OCI-LY7 (cell line): ENCODE measurements around the gene FLVCR2. TPM values are rescaled to one million over a fixed set of nuclear protein-coding genes. Genes with fewer than 3 reads are reported as not detected.

ENCODE experiments used
- BruUV-seq: library from RNA; stranded (reverse); fragments of 400-500 nt; replicated peaks from 2 replicates; lab custom pipeline; 2021; lab: Mats Ljungman, UMichigan
- CTCF ChIA-PET: fragments of 300-600 bp; sonication (Branson Sonifier 250); formaldehyde crosslinking; loops from one replicate; lab custom pipeline; 2022; ENCODE audit warnings: antibody characterized with exemption; ENCODE audit not compliant: unreplicated experiment; lab: Charles Lee
- POLR2A ChIA-PET: fragments of 300-600 bp; sonication (Branson Sonifier 250); formaldehyde crosslinking; loops from one replicate; lab custom pipeline; 2022; ENCODE audit warnings: antibody characterized with exemption; lab: Charles Lee
- DNase-seq: peaks from one replicate; pipeline ENCODE4 v3.0.0-alpha.2; 2015; ENCODE audit warnings: low spot score
- H2AFZ ChIP-seq: fragments of 200-600 bp; sonication (generic), shearing (Covaris generic); 2 replicates; pipeline ENCODE4 v1.6.1; 2014; ENCODE audit warnings: mild to moderate bottlenecking, antibody characterized with exemption, low read length, moderate library complexity
- H3K27ac ChIP-seq: fragments of 200-600 bp; sonication (generic); 2 replicates; pipeline ENCODE4 v1.5.1; 2014; ENCODE audit warnings: mixed run types, low read depth, mild to moderate bottlenecking, moderate library complexity, low read length, inconsistent platforms; ENCODE audit not compliant: poor library complexity, severe bottlenecking
- H3K36me3 ChIP-seq: fragments of 200-600 bp; sonication (generic); 2 replicates; pipeline ENCODE4 v1.6.1; 2014; ENCODE audit warnings: mild to moderate bottlenecking, antibody characterized with exemption, low read length, moderate library complexity, mixed read lengths; ENCODE audit not compliant: insufficient read depth
- H3K4me1 ChIP-seq: fragments of 200-600 bp; sonication (generic); 2 replicates; pipeline ENCODE4 v1.5.1; 2014; ENCODE audit warnings: mild to moderate bottlenecking, low read length; ENCODE audit not compliant: insufficient read depth, poor library complexity, severe bottlenecking
- H3K4me2 ChIP-seq: fragments of 200-600 bp; sonication (generic); 2 replicates; pipeline ENCODE4 v1.6.1; 2014; ENCODE audit warnings: mild to moderate bottlenecking, low read length
- H3K4me3 ChIP-seq: fragments of 200-600 bp; sonication (generic); 2 replicates; pipeline ENCODE4 v1.5.1; 2014; ENCODE audit warnings: mild to moderate bottlenecking, low read depth, low read length; ENCODE audit not compliant: poor library complexity, severe bottlenecking
- H3K79me2 ChIP-seq: fragments of 200-600 bp; sonication (generic); 2 replicates; pipeline ENCODE4 v1.6.1; 2016; ENCODE audit warnings: low read depth, mild to moderate bottlenecking, low read length, moderate library complexity, mixed read lengths; ENCODE audit not compliant: insufficient read depth
- H3K9me2 ChIP-seq: fragments of 200-600 bp; sonication (generic); 2 replicates; pipeline ENCODE4 v1.6.1; 2016; ENCODE audit warnings: mild to moderate bottlenecking, low read length, mixed read lengths; ENCODE audit not compliant: insufficient read depth
- H3K9me3 ChIP-seq: fragments of 200-600 bp; sonication (generic); 2 replicates; pipeline ENCODE4 v1.6.1; 2014; ENCODE audit warnings: mild to moderate bottlenecking, mixed run types, low read length, mixed read lengths
- H4K20me1 ChIP-seq: fragments of 200-600 bp; sonication (generic); 2 replicates; pipeline ENCODE4 v1.6.1; 2014; ENCODE audit warnings: mild to moderate bottlenecking, antibody characterized with exemption, low read length, moderate library complexity, mixed read lengths; ENCODE audit not compliant: insufficient read depth
- EZH2phosphoT487 ChIP-seq: fragments of 200-600 bp; sonication (generic); IDR thresholded peaks from 2 replicates; pipeline ENCODE4 v1.6.1; 2018; ENCODE audit warnings: low read depth, borderline replicate concordance, mild to moderate bottlenecking, mixed run types, antibody characterized with exemption, low read length, moderate library complexity, mixed read lengths
- intact Hi-C: fragments of 100-400 bp; cut with micrococcal nuclease; formaldehyde crosslinking; loops from one replicate; pipeline ENCODE4 v1.10.0; 2022; ENCODE audit not compliant: unreplicated experiment
- total RNA-seq, 2 experiments: library from RNA; depleted of rRNA in 1 of 2; stranded (reverse); fragments of >200 nt in 1 of 2; shearing (Covaris generic) in 1 of 2; gene quantifications; 2 replicates each; pipeline ENCODE4 v1.2.3, GENCODE V29; 2014 to 2022
- TF ChIP-seq, protein P1 (sequence below): fragments of 200-600 bp; sonication (generic); conservative IDR thresholded peaks from 2 replicates; pipeline ENCODE4 v1.5.1; 2014; ENCODE audit warnings: mild to moderate bottlenecking, antibody characterized with exemption, low read length, moderate library complexity, mixed read lengths

Gene FLVCR2
- total RNA-seq, 2 experiments from 2014 or later, result not detected

- no peak for DNase-seq
- no peaks in the 10 kb centered on the region for H4K20me1 ChIP-seq
- H3K4me3 ChIP-seq, result no peak overlapping the region
- peaks cover 28% of the 10 kb centered on the region for H3K36me3 ChIP-seq
- no peaks in the 10 kb centered on the region for H3K9me3 ChIP-seq
- peak overlapping the region; percentile 19; the same call in 1 of the 2 replicates for H3K4me2 ChIP-seq
- no peak overlapping the region for H2AFZ ChIP-seq
- intact Hi-C loops, result no loop called here
- H3K9me2 ChIP-seq, result no peaks in the 10 kb centered on the region
- ChIA-PET POLR2A (interaction anchor here (0.6 to 0.7 kb wide), 2 partner anchors 27 to 248 kb away, joined by 3 to 4 read pairs; no protein-coding TSS in a partner anchor), CTCF (no interaction called here)
- peaks cover 18% of the 10 kb centered on the region for H3K4me1 ChIP-seq
- H3K27ac ChIP-seq, result no peak overlapping the region
- no peak for TF ChIP-seq EZH2phosphoT487
- TF ChIP-seq, protein P1, sequence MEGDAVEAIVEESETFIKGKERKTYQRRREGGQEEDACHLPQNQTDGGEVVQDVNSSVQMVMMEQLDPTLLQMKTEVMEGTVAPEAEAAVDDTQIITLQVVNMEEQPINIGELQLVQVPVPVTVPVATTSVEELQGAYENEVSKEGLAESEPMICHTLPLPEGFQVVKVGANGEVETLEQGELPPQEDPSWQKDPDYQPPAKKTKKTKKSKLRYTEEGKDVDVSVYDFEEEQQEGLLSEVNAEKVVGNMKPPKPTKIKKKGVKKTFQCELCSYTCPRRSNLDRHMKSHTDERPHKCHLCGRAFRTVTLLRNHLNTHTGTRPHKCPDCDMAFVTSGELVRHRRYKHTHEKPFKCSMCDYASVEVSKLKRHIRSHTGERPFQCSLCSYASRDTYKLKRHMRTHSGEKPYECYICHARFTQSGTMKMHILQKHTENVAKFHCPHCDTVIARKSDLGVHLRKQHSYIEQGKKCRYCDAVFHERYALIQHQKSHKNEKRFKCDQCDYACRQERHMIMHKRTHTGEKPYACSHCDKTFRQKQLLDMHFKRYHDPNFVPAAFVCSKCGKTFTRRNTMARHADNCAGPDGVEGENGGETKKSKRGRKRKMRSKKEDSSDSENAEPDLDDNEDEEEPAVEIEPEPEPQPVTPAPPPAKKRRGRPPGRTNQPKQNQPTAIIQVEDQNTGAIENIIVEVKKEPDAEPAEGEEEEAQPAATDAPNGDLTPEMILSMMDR, result no peak
- no TSS peak for BruUV-seq
- peaks cover 27% of the 10 kb centered on the region; the same call in 1 of the 2 replicates for H3K79me2 ChIP-seq
Observed at GRCh38 chr14:75662966-75663365, 84.5 kb downstream of the FLVCR2 start.

DNA sequence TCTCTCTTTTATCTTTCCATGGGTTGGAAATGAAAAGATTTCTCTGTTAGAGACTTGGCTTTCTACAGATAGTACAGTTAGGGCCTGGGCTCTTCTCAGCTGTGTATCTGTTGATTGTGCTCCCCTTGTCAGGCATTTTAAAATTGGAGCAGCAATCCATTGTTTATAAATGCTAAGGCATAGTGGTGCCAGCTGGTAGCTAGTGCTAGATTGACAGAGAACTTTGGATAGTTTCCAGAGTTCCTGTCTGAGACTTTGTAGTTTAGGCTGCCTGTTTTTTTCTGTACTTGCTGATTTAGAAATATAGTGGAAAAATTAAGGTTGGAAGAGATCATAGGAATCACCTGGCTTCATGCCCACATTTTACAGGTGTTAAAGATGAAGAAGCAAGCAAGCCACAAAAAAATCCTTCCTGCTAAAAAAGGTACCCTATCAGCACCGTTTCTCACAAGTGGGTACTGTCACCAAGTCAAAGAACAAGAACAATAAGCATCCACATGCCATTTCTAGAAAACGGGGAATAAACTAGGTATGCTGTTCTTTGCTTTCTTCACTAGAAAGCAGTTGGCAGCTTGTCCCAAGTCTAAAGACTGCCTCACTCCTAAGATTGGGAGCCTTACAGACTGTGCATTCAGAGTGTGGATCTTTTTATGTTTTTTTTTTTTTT is 88.8 kb downstream of the FLVCR2 start:
- Histone ChIP-seq H3K9me2 (no peaks in the 10 kb centered on the region), H3K4me1 (peaks cover 5% of the 10 kb centered on the region), H3K4me3 (no peak overlapping the region), H4K20me1 (no peaks in the 10 kb centered on the region), H3K79me2 (peaks cover 7% of the 10 kb centered on the region; the same call in 1 of the 2 replicates), H3K27ac (no peak overlapping the region), H3K9me3 (no peaks in the 10 kb centered on the region), H3K36me3 (peaks cover 61% of the 10 kb centered on the region), H3K4me2 (no peak overlapping the region), H2AFZ (no peak overlapping the region)
- DNase-seq, result no peak
- CTCF ChIA-PET, result interaction anchor here (0.6 kb wide), 1 partner anchor 29 kb away, joined by 3 read pairs; no protein-coding TSS in a partner anchor
- BruUV-seq, result no TSS peak
- intact Hi-C loops, result no loop called here
- POLR2A ChIA-PET, result no interaction called here
- no peak for TF ChIP-seq EZH2phosphoT487
- TF ChIP-seq, protein P1, result no peak
